Kidney (tissue), 14 donors: ENCODE results near the gene CREG1. TPM values are rescaled to one million over a fixed set of nuclear protein-coding genes. Genes with fewer than 3 reads are reported as not detected.
A peak's percentile ranks its signal among the peaks of the same experiment; 100 is the strongest.

ENCODE experiments used
- DNase-seq, 5 donors: peaks; one replicate each; pipeline ENCODE4 v3.0.0-alpha.2; 2013 to 2020
- FAIRE-seq: peaks from 2 replicates; lab custom pipeline; 2012; peaks lifted over from hg19 to GRCh38; lab: Jason Lieb, UNC
- H3K27ac ChIP-seq, 2 donors: one replicate each; pipeline ENCODE4 v1.7.0; 2013; ENCODE audit warnings: low read depth in 2 of 2, low read length in 2 of 2, inconsistent platforms in 1 of 2
- H3K27me3 ChIP-seq: one replicate; pipeline ENCODE4 v1.7.1; 2013; ENCODE audit warnings: low read length, inconsistent platforms; ENCODE audit not compliant: control insufficient read depth, insufficient read depth
- H3K36me3 ChIP-seq, 3 donors: one replicate each; pipeline versions ENCODE4 v1.7.0 to v1.7.1; 2013; ENCODE audit warnings: low read length in 3 of 3, control low read depth in 1 of 3, inconsistent platforms in 1 of 3; ENCODE audit not compliant: insufficient read depth in 3 of 3, control insufficient read depth in 2 of 3
- H3K4me1 ChIP-seq, 3 donors: one replicate each; pipeline versions ENCODE4 v1.7.0 to v1.7.1; 2013; ENCODE audit warnings: low read length in 3 of 3, inconsistent platforms in 1 of 3, low read depth in 1 of 3; ENCODE audit not compliant: control insufficient read depth in 2 of 3, insufficient read depth in 2 of 3
- H3K4me3 ChIP-seq, 3 donors: one replicate each; pipeline versions ENCODE4 v1.7.0 to v1.8.1; 2013; ENCODE audit warnings: low read length in 3 of 3, control low read depth in 1 of 3, inconsistent platforms in 1 of 3
- H3K9ac ChIP-seq, 3 donors: one replicate each; pipeline versions ENCODE4 v1.7.0 to v1.7.1; 2013; ENCODE audit warnings: low read length in 3 of 3, control low read depth in 1 of 3, inconsistent platforms in 1 of 3
- H3K9me3 ChIP-seq, 3 donors: one replicate each; pipeline versions ENCODE4 v1.7.0 to v1.7.1; 2013; ENCODE audit warnings: low read length in 3 of 3, control low read depth in 1 of 3, inconsistent platforms in 1 of 3; ENCODE audit not compliant: control insufficient read depth in 2 of 3, insufficient read depth in 1 of 3
- intact Hi-C: fragments of 100-400 bp; cut with DNase I; formaldehyde crosslinking; loops from one replicate; pipeline ENCODE4 v1.11.1; 2022
- polyA plus RNA-seq: library from polyadenylated mRNA; stranded (reverse); fragments of 350-450 nt; fragmentation: Illumina TruSeq; extraction: RNeasy Lipid Tissue Mini Kit (QIAGEN cat#74804); gene quantifications from one replicate; pipeline ENCODE4 v1.2.3, GENCODE V29; 2014; ENCODE audit warnings: low read depth, low replicate concordance; ENCODE audit not compliant: insufficient read depth
- total RNA-seq: library from RNA; stranded (reverse); fragmentation: NEBNext Ultra II Directional; extraction: Animal tissue kit (Norgen Biotek cat#: 25700); gene quantifications from one replicate; pipeline ENCODE4 v1.2.1, GENCODE V29; 2021
- TF ChIP-seq, protein P1 (sequence below): IDR thresholded peaks from 3 replicates; pipeline ENCODE4 v1.5.1; 2012; ENCODE audit warnings: mild to moderate bottlenecking, moderate library complexity, borderline replicate concordance; ENCODE audit not compliant: insufficient read depth; ENCODE audit errors: extremely low read depth
- donor health status: control.
- donor health status: control.
- donor health status: control.
- donor health status: control.
- donor health status: control.
- donor health status: DM: yes; HTN: yes; CAD: no.
- donor health status: Normal renal cell carcinoma (clear cell type).

The CREG1 gene
- total and polyA plus RNA-seq, 2 donors from 2014 or later: 91.2 to 115 TPM

- intact Hi-C loops: no loop called here
- DNase-seq (no peak), FAIRE-seq (no peak)
- H3K9ac ChIP-seq: no peak overlapping the region
- H3K27me3 ChIP-seq: no peaks in the 10 kb centered on the region
- H3K4me3 ChIP-seq: no peak overlapping the region
- H3K4me1 ChIP-seq: no peaks in the 10 kb centered on the region
- TF ChIP-seq, protein P1, sequence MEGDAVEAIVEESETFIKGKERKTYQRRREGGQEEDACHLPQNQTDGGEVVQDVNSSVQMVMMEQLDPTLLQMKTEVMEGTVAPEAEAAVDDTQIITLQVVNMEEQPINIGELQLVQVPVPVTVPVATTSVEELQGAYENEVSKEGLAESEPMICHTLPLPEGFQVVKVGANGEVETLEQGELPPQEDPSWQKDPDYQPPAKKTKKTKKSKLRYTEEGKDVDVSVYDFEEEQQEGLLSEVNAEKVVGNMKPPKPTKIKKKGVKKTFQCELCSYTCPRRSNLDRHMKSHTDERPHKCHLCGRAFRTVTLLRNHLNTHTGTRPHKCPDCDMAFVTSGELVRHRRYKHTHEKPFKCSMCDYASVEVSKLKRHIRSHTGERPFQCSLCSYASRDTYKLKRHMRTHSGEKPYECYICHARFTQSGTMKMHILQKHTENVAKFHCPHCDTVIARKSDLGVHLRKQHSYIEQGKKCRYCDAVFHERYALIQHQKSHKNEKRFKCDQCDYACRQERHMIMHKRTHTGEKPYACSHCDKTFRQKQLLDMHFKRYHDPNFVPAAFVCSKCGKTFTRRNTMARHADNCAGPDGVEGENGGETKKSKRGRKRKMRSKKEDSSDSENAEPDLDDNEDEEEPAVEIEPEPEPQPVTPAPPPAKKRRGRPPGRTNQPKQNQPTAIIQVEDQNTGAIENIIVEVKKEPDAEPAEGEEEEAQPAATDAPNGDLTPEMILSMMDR: no peak
- H3K36me3 ChIP-seq: no peaks in the 10 kb centered on the region
- H3K9me3 ChIP-seq: no peaks in the 10 kb centered on the region
- H3K27ac ChIP-seq: no peak overlapping the region
Observed at GRCh38 chr1:167504467-167504827, 49.1 kb downstream of the CREG1 start.

GRCh38 chr1:167503626-167504466 is 49.7 kb downstream of the CREG1 start:
- no peaks in the 10 kb centered on the region for H3K27me3 ChIP-seq
- DNase-seq (peak in 3 of 5 donors; percentile 34 to 56 (median 45)), FAIRE-seq (no peak)
- H3K4me1 ChIP-seq: no peaks in the 10 kb centered on the region
- intact Hi-C loops: no loop called here
- no peaks in the 10 kb centered on the region for H3K36me3 ChIP-seq
- no peak overlapping the region for H3K9ac ChIP-seq
- no peaks in the 10 kb centered on the region for H3K9me3 ChIP-seq
- H3K4me3 ChIP-seq: no peak overlapping the region
- H3K27ac ChIP-seq: no peak overlapping the region
- TF ChIP-seq, protein P1: no peak

- H3K4me1 ChIP-seq: no peaks in the 10 kb centered on the region
- DNase-seq (peak in 2 of 5 donors; percentile 27 to 31), FAIRE-seq (no peak)
- H3K9ac ChIP-seq: no peak overlapping the region
- no peak overlapping the region for H3K4me3 ChIP-seq
- no peaks in the 10 kb centered on the region for H3K27me3 ChIP-seq
- no peak overlapping the region for H3K27ac ChIP-seq
- H3K36me3 ChIP-seq: no peaks in the 10 kb centered on the region
- TF ChIP-seq, protein P1: no peak
- H3K9me3 ChIP-seq: no peaks in the 10 kb centered on the region
- intact Hi-C loops: no loop called here
Observed at GRCh38 chr1:167502719-167503462, 50.7 kb downstream of the CREG1 start.
